HG03520 (cell line): ENCODE data around the gene DPP8.
"Not testable (repeated sequence)": the region's sequence is repeated elsewhere in the genome, so short reads cannot be mapped to it uniquely, and the experiment has no call there.

Experiments
- ATAC-seq: cut with Tn5 transposase; IDR thresholded peaks from one replicate; pipeline ENCODE4 v1.9.1; 2021; ENCODE audit warnings: mild to moderate bottlenecking, moderate library complexity; ENCODE audit not compliant: unreplicated experiment

Gene DPP8

DNA sequence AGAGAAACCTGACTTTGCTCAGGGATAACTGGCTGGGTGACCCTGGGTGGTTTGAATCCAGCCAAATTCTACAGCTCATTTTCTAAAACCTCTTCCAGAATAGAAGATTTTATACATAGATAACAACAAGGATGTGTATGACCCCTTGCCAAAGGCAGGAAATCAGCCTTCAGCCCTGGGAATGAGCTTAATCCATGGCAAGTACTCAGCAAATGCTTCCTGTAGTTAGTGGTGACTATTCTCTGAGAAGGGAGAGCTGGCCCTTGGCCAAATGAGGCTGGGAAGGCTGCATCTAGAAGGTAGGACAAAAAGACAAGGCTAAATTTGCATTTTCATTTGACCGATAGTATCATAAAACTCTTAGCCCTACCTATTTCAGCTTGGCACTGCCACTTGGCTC lies 8.1 kb upstream of the DPP8 start:
- no peak for ATAC-seq

DNA sequence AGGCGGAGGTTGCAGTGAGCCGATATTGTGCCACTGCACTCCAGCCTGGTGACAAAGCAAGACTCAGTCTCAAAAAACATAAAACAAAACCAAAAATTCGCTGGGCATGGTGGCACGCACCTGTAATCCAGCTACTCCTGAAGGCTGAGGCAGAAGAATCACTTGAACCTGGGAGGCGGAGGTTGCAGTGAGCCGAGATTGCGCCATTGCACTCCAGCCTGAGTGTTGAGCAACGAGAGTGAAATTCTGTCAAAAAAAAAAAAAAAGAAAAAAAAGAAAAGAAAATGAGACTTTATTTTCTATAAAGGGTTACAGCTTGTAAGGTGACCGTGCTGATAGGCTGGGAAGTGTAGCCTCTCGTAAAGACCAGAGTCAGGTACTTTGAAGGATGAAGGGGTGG lies 6.7 kb upstream of the DPP8 start:
- no peak for ATAC-seq

DNA sequence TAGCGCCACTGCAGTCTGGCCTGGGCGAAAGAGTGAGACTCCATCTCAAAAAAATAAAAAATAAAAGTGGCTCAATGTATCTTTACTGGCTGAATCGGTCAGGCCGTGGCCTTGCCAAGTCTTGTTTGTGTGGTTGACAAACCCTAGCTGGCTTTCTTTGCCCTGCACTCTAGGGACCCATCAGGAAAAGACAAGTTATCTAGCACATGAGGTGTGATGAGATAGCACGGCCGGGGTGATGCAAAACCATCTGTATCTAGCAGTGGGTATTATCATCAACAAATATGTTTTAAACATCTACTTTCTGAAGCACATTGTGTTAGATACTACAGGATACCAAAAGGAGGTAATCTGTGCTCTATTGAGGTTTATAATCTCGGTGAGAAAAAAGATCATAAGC lies 3.9 kb upstream of the DPP8 start:
- ATAC-seq: no peak

DNA sequence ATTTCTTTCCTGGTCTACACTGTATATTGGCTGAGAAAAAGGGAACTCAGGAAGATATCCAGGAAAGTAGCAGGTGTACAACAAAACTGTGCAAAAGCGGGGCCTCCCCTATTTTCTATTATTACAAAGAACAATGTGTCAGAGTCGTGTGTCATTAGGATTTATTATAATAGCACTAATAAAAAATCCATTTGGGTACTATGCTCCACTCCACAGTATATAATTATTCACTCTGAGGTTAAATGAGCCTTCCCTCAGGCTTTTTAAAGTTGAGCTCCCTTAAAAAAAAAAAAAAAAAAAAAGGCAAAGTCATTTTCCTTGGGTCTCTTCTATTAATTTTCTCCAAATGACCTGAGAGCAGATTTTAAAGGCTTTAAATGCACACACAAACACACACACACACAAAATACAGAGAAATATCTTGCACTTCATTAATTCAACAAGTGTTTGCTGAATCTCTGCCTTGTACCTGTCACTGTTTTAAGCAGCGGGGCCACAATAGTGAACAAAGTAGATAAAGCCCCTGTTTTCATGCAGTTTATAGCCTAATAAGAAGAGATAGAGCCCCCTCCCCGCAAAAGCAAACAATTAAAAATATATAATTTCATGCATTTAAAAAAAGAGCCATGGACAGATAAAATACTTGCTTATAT lies 1.3 kb upstream of the DPP8 start:
- no peak for ATAC-seq

DNA sequence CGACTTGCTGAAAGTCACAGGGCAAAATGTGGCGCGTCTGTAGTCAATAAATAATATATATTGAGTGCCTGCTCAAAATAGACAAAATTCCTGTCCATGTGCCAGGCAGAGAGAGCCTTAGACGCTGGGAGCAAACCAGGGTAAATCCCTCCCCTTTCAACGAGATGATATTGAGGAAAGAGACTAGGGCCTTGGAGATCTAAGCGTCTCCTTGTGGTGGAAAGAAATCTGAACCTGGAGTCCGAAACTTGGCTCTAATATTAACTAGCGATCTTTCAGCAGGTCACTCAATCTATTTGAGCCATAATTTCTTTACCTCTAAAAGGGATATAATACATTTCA lies 348 bp upstream of the DPP8 start:
- ATAC-seq: no peak

DNA sequence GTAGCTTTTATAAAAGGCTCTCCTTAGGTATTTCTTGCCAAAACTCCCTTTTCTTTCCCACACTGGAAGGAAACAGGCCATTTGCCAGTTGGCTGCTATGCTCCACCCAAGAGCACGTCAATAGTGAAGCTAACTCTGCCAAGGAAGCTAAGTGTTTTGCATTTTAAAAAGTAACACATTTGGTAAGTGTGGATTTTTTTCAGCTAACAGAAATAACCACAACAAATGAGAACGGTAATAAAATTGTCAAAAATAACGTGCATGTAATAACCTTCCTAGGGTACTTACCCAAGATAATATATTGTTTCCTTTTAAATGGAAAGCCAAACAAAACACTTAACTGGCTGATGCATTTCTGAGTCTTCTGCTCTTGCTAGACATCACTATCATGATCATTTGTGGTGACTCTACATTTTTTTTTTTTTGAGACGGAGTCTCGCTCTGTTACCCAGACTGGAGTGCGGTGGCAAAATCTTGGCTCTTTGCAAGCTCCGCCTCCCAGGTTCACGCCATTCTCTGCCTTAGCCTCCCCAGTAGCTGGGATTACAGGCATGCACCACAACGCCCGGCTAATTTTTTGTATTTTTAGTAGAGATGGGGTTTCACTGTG lies 4.6 kb downstream of the DPP8 start:
- no peak for ATAC-seq

DNA sequence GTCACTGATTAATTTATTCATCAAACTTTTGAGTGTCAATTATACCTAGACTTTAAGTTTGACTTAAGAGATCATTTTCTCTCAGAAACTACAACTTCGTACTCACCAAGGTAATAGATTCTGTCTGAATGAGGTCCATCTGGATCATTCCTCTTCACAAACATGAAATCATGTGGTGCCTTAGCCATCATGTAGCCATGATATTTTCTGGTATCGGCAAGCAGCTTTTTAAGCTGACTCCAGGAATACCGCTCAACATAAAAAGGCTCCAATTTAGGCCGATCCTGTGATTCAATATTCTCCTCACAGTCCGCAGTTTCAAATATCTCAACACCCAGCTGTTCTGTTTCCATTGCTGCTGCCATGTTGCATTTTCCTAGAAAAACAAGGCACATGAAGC lies 5.3 kb downstream of the DPP8 start:
- no peak for ATAC-seq

DNA sequence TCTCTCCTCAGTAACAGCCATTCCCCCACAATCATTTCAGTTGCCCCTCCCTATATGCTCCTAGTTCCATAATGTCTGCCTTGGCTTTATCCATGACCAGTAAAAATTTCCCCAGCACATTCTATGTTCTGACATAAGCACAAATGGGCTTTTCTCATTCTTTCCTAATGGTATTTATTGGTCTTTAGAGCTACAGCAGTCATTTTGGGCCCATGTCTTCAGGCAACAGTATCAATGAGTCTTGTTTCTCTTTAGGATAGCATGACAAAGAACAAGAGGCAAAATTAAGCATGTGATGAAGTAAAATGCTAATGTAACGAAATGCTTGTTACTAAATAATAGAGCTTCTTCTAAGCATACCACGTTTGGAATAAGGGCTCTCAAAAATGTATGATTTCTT lies 8.2 kb downstream of the DPP8 start:
- no peak for ATAC-seq

DNA sequence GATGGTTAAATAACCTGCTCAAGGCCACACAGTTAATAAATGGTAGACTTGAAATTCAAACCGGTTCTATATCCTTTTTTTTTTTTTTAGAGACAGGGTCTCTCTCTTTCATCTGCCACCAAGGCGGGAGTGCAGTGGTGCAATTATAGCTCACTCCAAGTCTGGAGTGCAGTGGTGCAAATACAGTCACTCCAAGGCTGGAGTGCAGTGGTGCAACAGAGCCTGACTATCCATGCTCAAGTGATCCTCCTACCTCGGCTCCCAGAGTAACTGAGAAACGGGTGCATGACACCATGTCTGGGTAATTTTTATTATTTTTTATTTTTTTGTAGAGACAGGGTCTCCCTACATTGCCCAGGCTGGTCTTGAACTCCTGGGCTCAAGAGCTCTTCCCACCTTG lies 23.4 kb downstream of the DPP8 start:
- no peak for ATAC-seq

DNA sequence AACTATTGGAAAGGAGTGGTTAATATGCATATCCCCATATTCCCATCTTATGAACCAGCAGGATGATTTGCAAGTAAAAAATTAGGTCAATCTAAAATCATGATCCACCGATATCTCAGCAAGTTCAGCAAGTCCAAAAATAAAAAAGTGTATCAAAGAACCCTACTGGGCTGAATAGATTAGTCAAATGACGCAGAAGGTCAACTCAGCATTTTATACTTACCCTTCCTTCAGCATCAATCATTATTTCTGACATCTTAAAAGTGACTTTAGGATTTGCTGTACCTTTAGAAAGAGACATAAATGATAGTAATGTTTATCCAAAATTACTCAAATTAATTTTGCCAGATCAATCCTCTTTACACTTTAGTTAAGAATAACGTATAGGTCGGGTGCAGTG lies 32.6 kb downstream of the DPP8 start:
- no peak for ATAC-seq

DNA sequence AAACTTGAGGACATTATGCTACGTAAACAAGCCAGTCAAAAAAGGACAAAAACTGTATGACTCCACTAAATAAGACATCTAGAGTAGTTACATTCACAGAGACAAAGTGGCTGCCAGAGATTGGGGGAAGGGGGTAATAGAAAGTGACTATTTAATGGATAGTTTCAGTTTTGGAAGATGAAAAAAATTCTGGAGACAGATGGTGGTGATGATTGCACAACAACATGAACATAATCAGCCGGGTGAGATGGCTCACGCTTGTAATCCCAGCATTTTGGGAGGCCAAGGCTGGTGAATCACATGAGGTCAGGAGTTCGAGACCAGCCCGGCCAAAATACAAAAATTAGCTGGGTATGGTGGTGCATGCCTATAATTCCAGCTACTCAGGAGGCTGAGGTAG lies 40.6 kb downstream of the DPP8 start:
- no peak for ATAC-seq

DNA sequence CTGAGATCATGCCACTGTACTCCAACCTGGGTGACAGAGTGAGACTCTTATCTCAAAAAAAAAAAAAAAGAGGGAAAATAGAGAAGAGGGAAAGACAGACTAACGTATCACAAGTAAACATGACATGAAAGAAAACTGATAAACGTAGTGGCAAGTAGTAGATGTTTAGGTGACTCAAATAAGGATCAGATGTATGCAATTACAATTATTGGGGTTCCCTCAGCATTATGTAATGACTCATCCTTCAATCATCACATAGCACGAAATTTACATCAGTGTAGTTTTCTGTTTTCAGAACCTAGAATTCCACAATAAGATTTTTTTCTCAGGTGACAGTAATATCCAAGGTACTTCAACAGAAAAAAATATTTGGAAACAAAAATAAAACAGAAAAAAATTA lies 46.6 kb downstream of the DPP8 start:
- no peak for ATAC-seq

DNA sequence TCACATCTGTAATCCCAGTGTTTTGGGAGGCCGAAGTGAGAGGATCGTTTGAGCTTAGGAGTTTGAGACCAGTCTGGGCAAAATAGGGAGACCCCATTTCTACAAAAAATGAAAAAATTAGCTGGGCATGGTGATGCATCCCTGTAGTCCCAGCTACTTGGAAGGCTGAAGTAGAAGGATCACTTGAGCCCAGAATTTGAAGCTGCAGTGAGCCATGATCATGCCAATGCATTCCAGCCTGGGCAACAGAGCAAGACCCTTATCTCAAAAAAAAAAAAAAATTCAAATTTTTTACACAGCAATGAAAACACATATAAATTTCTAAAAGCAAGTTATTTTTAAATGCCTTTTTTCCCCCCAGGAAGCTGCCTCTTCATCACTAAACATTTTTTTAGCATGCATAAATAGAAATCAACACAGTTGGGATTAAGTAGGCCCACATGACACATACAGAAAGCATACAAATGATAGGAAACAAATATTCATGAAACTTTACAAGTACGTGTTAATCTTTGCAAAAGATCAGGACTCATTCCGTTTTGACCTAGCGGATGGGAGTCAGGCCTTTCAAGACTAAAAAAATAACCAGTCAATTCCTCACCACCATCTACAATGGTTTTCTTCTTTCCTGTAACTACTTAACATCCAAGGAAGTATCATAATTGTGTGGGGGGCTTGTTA lies 49.1 kb downstream of the DPP8 start:
- no peak for ATAC-seq

DNA sequence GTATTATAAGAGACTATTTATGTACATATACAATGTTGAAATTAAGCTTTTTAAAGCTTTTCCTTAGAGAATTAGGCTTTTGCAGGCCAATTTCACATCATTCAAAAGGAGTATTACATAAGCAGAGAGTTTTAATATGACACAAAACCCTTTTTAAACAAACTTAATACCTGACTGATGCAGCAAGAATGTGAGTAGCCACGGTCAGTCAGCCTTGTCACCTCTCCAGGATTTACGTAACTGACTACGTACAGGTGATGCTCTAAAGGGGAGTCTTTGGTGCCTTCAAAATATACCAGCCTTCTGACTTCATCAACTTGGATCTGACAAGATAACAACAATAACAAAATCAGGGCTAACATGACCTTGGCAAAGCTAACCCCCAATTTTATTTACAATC lies 50.6 kb downstream of the DPP8 start:
- ATAC-seq: no peak

DNA sequence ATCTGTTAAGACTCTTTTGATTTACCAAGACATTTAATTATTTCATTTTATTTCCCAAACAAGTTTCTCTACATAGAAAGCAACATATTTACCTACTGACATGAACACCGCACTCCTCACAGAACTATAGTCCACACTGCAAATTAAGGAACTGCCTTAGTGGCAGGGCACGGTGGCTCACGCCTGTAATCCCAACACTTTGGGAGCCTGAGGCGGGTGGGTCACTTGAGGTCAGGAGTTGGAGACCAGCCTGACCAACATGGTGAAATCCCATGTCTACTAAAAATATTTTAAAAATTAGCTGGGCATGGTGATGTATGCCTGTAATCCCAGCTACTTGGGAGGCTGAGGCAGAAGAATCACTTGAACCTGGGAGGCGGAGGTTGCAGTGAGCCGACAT lies 54.4 kb downstream of the DPP8 start:
- not testable (repeated sequence) for ATAC-seq

DNA sequence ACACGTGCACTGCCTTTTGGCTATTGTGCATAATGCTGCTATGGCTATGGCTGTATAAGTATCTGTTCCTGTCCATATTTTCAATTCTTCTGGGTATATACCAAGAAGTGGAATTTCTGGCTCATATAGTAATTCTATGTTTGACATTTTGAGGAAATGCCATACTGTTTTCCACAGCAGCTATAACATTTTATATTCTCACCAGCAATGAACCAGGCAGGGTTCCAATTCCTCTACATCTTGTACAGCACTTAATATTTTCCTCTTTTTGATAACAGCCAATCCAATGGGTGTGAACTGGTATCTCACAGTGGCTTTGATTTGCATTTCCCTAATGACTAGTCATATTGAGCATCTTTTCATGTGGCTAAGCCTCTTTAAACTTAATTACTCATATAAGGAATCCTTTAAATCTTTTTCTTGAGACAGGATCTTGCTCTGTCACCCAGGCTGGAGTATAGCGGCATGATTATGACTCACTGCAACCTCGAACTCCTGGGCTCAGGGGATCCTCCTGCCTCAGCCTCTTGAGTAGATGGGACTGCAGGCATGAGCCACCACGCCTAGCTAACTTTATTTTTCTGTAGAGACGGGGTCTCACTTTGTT lies 56.6 kb downstream of the DPP8 start:
- no peak for ATAC-seq

DNA sequence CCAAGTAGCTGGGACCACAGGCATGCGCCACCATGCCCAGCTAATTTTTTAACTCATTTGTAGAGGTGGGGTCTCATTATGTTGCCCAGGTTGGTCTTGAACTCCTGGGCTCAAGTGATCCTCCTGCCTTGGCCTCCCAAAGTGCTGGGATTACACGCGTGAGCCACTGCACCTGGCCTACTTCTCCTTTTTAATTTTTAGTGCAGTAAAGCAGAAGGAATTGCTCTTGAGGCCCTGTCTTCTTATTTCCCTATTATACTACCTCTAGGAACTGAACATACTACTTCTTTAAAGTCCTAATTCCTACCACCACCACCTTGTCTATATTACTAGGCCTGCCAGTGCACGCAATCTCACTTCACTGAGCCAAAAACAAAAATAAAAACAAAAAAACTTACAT lies 62.2 kb downstream of the DPP8 start:
- ATAC-seq: not testable (repeated sequence)

DNA sequence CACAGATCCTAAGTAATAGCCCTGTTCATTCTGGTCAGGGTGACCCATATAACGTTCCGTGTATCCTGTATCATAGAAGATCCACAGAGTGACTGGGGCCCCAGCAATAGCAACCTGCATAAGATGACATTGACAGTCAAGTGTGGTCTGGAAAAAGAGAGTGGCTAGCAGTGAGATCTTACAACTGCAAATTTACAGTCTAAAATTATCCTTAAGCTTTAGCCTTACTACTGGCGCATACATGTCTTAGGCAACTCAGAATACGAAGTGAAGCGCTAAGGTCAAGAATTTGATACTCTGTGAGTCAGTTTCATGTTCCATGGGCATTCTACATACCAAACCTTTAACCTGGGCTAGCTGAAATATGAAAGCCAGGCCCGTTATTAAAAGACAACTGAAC lies 65.5 kb downstream of the DPP8 start:
- no peak for ATAC-seq

DNA sequence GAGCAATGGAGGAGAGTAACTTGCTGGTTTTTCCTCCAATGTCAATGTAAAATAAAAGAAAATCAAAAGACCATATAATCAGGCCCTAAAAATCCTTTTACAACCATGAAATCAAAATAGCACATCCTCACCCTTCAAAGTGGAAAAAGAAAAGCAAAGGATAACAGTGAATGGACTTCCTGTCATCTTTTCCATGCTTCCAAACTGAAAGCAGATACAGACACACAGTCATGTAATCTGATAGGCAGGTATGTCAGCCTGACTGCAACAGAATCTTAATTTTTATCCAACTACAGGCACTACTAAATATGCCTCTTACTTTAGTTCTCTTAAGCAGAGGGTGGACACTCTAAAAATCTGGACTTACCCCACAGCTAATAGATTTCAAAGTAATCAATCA lies 66.9 kb downstream of the DPP8 start:
- ATAC-seq: no peak

DNA sequence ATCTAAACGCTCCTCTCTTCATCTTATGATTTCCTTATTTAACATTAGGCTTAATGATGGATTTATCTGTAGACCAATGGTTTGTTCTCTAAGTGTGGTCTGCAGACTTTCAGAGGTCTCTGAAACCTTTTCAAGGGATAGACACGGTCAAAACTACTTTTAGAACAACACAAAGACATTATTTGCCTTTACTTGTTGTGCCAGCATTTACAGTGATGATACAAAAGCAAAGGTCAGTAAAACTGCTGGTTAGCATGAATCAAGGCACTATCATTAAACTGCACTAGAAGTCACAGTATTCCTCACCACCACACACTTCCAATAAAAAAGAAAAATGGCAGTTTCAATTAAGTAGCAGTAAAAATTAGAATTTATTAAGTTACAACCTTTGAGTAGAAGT lies 70.3 kb downstream of the DPP8 start:
- no peak for ATAC-seq

DNA sequence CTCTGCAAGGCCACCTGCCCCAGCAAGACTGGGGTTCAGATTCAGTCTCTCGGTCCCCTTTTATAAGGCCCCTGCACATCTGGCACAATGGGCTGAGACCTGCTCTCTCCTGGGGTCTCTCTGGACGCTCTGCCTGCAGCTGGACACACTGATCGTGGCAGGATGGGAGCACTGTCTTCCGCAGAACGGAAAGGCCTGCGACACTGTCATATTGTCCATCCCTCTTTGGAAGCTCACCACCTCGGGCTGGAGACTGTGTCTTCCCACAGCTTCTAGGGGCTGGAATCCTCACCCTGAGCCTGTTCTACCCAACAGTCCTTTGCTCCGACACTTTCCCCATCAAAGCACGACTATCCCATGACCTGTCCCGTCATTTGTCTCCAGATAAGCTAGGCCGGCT lies 83.3 kb downstream of the DPP8 start:
- no peak for ATAC-seq

DNA sequence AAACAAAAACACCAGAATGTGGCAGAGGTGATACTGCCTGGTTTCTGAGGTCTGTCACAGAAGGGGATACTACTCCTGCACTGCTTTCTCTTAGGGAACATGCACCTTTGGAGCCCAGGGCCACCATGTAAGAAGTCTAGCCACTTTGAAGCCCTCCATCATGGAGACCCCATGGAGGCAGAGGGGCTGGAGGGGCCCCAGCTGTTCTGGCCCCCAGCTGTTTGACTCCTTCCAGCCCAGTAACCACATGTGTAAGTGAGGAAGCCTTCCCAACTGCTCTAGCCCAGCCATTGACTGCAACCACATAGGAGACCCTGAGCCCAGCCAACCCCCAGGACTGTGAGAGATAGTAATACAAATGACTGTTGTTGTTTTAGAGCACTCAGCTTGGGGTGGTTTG lies 85.8 kb downstream of the DPP8 start:
- no peak for ATAC-seq
